ENCODE data around the gene ECHDC1.

ECHDC1 gene

DNA sequence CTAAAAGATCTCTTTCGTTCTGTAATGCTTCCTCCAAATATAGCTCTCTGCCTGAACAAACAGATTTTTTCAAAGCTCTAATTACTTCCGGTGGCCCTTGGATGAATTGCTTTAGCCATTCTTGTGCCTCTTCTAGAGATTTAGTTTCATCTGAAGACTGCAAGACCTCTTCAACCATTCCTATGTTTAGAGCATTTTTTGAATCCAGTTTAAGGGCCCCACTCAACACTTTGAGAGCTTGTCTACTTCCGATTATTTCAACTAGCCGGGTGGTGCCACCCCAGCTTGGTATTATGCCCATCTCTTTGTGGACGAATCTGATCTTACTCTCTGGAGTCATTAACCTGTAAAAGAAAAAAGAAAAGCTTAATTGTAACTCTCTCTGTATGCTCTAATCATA, 53.5 kb downstream of the ECHDC1 start:
- no peak for DNase-seq (ENCODE audit: low read depth)

DNA sequence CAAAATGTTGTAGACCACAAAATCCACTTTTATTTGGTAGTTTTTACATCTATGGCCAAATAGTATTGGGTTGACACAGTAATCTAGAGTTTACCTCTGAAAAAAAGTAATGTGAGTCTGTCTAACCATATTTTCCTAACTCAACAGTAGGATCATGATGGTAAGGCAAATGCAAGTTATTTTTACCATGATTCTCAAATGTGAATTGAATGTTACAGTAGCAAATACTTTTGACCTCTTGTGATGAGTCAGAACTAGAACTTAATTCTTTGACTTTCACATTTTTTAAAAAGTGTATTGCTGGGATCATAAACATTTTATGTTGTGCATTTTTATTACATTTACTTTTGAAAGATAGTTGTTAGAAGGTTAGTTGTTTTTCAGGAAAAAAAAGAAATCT, 54.7 kb downstream of the ECHDC1 start:
- DNase-seq (ENCODE audit: low read depth), result peak; percentile 17

- no peak for DNase-seq (ENCODE audit: low read depth)
These were observed 61.2 kb downstream of the ECHDC1 start for GRCh38 chr6:127282184-127282583.

GRCh38 chr6:127279815-127280214, 63.6 kb downstream of the ECHDC1 start:
- no peak for DNase-seq (ENCODE audit: low read depth)

DNA sequence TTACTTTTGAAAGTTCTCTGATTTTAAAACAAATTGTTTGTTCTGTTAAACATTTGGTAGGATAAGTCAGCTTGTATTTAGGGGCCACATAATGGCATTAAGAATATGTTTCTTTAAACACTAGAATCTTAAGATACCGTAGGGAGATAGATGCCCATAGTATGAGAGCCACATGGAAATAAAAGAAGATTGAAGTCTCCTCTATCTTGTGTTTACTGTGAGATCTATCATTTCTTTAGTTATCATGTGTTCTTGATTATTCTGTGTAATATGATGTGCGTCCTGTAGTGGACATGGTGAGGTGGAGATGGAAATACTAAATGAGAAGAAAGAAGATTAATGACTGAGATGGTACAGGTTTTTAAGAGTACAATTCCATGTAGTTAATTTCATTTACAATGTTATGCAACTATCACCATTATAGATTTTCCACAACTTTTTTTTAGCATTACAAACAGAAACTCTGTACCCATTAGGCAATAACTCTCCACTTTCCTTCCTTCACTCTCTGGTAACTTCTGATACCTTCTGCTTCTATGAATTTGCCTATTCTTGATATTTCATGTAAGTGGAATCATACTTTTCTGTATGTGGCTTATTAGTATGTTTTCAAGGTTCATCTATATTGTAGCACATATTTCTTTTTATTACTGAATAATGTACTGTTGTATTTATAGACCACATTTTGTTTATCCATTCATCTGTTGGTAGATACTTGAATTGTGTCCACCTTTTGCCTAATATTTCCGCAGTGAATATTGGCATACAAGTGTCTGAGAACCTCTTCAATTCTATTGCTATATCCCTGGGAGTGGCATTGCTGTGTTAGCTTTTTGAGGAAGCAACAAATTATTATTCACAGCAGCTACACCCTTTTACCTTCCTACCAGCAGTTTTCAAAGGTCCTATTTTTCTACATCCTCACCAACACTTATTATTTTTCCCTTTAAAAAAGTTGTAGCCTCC, 65.2 kb downstream of the ECHDC1 start:
- DNase-seq (ENCODE audit: low read depth), result no peak

DNA sequence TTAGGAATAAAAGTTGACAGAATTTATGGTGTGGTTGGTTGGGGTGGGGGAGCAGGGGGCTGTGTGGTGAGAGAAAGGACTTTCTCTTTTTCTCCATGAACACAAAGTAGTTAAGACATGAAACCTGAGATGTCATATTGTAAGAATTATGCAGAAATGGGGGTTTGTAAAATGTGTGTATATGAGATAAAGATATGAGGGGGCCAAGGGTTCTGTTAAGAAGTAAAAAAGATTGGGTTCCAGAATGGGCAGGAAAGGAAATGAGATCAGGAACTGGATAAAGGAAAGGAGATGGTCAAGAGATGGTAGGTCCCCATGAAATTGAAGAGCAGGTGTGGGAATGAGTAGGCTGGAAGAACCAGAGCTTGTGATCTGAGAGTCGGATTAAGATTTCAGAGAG, 67.1 kb downstream of the ECHDC1 start:
- no peak for DNase-seq (ENCODE audit: low read depth)

GRCh38 chr6:127273499-127273898, 69.9 kb downstream of the ECHDC1 start:
- no peak for DNase-seq (ENCODE audit: low read depth)

GRCh38 chr6:127272576-127272975, 70.8 kb downstream of the ECHDC1 start:
- DNase-seq (ENCODE audit: low read depth), result no peak

DNA sequence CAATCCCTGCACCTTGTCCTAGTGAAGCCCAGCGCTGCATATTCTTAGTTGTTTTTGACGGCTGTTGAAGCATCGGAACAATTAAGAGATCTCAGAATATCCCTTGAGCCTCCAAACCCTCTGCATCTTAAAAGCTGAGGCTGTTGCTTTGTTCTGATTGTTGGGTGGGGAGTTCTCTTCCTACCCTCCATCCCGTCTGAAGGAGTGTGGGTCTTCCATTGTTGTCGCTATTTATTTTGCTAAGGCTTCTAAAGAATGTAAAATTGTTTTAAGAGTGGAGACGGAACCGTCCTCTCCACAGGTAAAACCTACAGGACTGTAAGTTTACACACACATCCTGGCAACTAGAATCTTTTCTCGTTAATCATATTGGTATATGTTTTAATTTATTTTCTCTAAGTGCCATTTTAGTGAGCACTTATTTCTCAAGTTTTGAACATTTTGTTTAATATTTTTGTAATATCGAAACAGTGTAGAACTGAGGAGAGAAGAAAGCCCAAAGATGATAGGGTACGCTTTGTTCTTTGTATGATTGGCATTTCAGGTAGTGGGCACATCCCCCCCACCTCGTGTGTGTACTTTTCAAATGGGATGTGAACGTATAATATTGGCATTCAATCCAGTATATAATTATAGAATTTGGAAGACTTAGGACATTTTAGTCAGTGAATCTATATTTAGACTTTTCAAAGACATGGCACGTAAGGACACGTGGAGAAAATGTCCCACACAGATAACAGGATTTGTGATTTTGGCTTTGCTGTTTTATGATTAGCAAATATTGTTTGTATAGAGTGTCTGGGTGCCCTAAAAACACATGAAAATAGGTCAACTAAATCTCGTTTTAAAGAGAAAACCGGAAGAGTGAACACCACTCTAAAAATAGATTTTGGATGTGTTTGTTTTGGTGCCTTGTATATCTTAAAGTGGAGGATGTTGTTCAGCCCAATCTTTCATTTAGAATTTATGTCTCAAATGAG, 75.5 kb downstream of the ECHDC1 start:
- DNase-seq (ENCODE audit: low read depth), result no peak

GRCh38 chr6:127266892-127267645, 76.3 kb downstream of the ECHDC1 start:
- DNase-seq (ENCODE audit: low read depth), result no peak

- peak; percentile 68 for DNase-seq (ENCODE audit: low read depth)
These were observed 77.1 kb downstream of the ECHDC1 start, which contains the start of gene RNF146 for GRCh38 chr6:127266178-127266891. Gene RNF146, plus strand, starts transcription at chr6:127266864. Its CDS starts 13,475 bp downstream, at chr6:127280339.

DNA sequence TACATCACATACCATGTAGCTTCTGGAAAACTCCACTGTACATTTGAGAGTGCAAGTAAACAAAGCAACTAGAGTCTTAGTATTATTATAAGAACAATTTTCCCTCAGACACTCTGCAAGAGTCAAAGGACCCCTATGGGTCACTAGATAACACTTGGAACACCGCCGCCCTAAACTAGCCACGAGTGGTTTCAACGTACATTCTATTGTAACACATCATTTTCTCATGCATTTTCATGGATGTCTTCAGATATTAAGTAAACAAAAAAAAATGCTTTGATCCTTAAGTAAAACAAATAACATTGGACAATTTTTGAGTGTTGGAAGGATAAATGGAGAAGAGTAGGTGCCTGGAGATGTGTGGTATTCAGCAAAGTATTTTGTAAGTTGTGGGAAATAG, 79.9 kb downstream of the ECHDC1 start:
- no peak for DNase-seq (ENCODE audit: low read depth)

GRCh38 chr6:127262896-127263295, 80.5 kb downstream of the ECHDC1 start:
- no peak for DNase-seq (ENCODE audit: low read depth)

GRCh38 chr6:127255286-127255685, 88.1 kb downstream of the ECHDC1 start:
- DNase-seq (ENCODE audit: low read depth), result no peak

DNA sequence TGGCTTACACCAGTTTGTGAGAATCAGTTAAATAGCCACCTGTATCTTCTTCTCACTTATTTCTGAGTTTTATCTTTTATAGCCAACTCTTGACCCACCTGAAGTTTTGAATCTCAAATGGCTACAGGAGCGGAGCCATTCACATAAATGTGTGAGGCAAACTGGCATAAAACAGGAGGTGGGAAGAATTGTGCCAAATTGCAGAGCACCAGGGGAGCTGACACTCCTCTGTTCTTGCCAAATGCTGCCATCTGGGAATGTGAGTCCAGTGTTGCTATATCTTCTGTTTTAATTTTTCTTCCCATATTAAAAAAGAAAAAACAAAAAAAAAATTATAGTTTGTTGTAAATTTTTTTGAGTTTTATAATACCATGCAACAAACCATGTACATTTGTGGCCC, 93.8 kb downstream of the ECHDC1 start:
- no peak for DNase-seq (ENCODE audit: low read depth)

DNA sequence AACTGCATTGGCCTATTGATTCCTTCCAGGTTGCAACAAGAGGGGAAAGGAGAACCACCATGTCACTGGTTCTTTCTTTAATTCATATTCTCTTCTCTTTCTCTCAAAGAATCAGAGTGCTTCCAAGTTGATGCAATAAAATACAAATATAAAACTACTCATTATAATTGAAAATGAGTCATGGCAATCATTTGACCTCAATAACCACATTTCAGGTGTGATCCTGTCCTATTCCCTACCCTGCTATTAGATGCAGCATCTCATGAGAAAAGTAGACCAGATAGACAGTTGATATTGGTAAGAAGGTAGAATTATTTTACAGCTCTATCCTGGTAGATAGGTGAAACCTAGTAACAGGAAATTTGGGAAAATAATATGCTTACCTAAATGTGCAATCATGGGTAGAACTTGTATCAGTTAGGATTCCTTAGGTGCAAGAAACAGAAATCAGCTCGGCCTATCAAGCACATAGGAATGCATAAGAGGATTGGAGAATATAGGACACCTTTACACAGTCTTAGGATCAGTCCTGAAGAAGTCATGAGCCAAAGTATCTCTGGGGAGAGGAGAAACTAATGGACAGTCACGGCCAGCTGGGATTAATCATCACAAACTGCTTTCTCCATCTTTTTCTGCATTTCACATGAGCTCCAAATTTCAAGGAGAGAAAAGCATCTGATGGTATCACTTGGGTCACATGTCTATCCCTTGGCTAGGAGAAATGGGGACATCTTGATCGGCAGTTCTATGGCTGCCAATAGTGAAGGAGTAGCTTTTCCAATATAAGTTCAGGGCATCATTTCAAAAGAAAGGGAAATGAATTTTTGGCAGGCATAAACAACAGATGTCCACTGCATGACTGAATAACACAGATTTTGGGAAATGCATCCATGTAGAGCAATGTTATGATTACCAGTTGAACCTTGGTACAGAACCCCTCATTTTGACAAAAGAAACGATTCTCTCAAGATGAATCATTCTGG, 96.0 kb downstream of the ECHDC1 start:
- DNase-seq (ENCODE audit: low read depth), result no peak

DNA sequence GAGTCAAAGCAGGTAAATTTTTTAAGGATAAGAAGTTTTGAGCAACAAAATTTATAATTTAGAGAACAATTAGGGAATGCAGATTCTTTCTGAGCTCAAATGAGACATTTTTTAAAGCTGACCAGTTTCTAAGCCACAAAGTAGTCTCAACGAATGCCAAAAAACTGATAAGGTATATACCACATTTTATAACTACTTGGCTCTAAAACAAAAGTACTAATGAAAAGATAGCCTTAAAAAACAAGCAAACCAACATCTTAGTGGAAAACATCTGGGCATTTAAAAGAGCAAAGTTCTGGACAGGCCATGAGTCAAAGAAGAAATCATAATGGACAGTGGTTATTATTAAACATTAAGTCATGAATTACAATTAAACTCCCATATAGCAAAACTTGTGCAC, 99.9 kb downstream of the ECHDC1 start:
- no peak for DNase-seq (ENCODE audit: low read depth)
